Natural killer cell (primary cell): ENCODE data around the gene GATD1. TPM values are rescaled to one million over a fixed set of nuclear protein-coding genes. Genes with fewer than 3 reads are reported as not detected.

Source experiments
- ATAC-seq, 3 donors: fragments of 150-1000 bp in 2 of 3; fragments of 200-7000 bp in 1 of 3; cut with Tn5 transposase; 1 replicate in 1 of 3; 2 replicates in 2 of 3; pipeline ENCODE4 v1.10.0; 2021; ENCODE audit warnings: mild to moderate bottlenecking in 2 of 3, moderate library complexity in 2 of 3
- DNase-seq, 2 donors: peaks; one replicate each; pipeline versions ENCODE4 v3.0.0 to v3.0.0-alpha.2; 2013 to 2021; ENCODE audit warnings: mixed read lengths in 1 of 2
- H3K27ac ChIP-seq: one replicate; pipeline ENCODE4 v1.5.1; 2013; ENCODE audit warnings: mild to moderate bottlenecking, low read length
- H3K27me3 ChIP-seq: one replicate; pipeline ENCODE4 v1.6.1; 2013; ENCODE audit warnings: low read length; ENCODE audit not compliant: control insufficient read depth, insufficient read depth
- H3K36me3 ChIP-seq: one replicate; pipeline ENCODE4 v1.6.1; 2013; ENCODE audit warnings: low read length; ENCODE audit not compliant: control insufficient read depth, insufficient read depth
- H3K4me1 ChIP-seq: one replicate; pipeline ENCODE4 v1.6.1; 2013; ENCODE audit warnings: low read length; ENCODE audit not compliant: control insufficient read depth, insufficient read depth
- H3K4me3 ChIP-seq: one replicate; pipeline ENCODE4 v1.5.1; 2013; ENCODE audit warnings: low read length
- H3K9me3 ChIP-seq: one replicate; pipeline ENCODE4 v1.6.1; 2013; ENCODE audit warnings: low read length; ENCODE audit not compliant: control insufficient read depth, insufficient read depth
- H3K27ac Mint-ChIP-seq, 2 donors: one replicate each; pipeline ENCODE4 v1.8.0; 2022; ENCODE audit warnings: mild to moderate bottlenecking in 2 of 2, mixed read lengths in 2 of 2, moderate library complexity in 1 of 2
- H3K27me3 Mint-ChIP-seq, 2 donors: one replicate each; pipeline ENCODE4 v1.8.0; 2022; ENCODE audit warnings: low read depth in 2 of 2, mixed read lengths in 2 of 2
- H3K36me3 Mint-ChIP-seq: one replicate; pipeline ENCODE4 v1.8.0; 2022; ENCODE audit warnings: mixed read lengths
- H3K4me1 Mint-ChIP-seq, 2 donors: one replicate each; pipeline ENCODE4 v1.8.0; 2022; ENCODE audit warnings: mixed read lengths in 2 of 2
- H3K4me3 Mint-ChIP-seq: one replicate; pipeline ENCODE4 v1.8.0; 2022; ENCODE audit warnings: mild to moderate bottlenecking, moderate library complexity, mixed read lengths
- H3K9me3 Mint-ChIP-seq, 2 donors: one replicate each; pipeline ENCODE4 v1.8.0; 2022; ENCODE audit warnings: mixed read lengths in 2 of 2
- CTCF ChIP-seq: fragments of 200-600 bp; IDR thresholded peaks from one replicate; pipeline ENCODE4 v1.8.0; 2022; ENCODE audit warnings: antibody characterized with exemption
- WGBS: methylation state at CpG from one replicate; pipeline ENCODE4 v1.1.7; 2013; ENCODE audit warnings: missing lambda C conversion rate; ENCODE audit not compliant: insufficient coverage; 5-methylcytosine and 5-hydroxymethylcytosine counted together
- intact Hi-C: fragments of 100-400 bp; cut with micrococcal nuclease; formaldehyde crosslinking; loops from one replicate; pipeline ENCODE4 v1.14.2; 2022
- total RNA-seq, 4 donors: library from RNA; stranded (reverse); fragments of 120-200 nt in 1 of 4; gene quantifications; one replicate each; pipeline versions ENCODE4 v1.2.3 to v1.2.4, GENCODE V29; 2013 to 2022

The GATD1 gene
- total RNA-seq, 3 donors from 2014 or later (not counting 1 experiment from before 2014, with no cell fraction given): 40.4 to 43.1 (median 42.1) TPM

GRCh38 chr11:726278-727220, 50.7 kb downstream of the GATD1 start:
- no peak for TF ChIP-seq CTCF
- peak overlapping the region; percentile 18 for H3K4me3 ChIP-seq
- H3K9me3 ChIP-seq: no peaks in the 10 kb centered on the region
- H3K4me1 Mint-ChIP-seq: peaks cover 6 to 15% of the 10 kb centered on the region in 2 donors
- H3K36me3 ChIP-seq: no peaks in the 10 kb centered on the region
- DNase-seq: peak in 1 of 2 donors; percentile 77
- H3K4me3 Mint-ChIP-seq: peak overlapping the region; percentile 55
- 15% methylated on average over 61 of the region's 61 CpGs for WGBS
- H3K27me3 Mint-ChIP-seq: peaks cover 7 to 10% of the 10 kb centered on the region in 2 donors
- peak; percentile 52 to 60 (median 59) for ATAC-seq
- H3K27ac ChIP-seq: no peak overlapping the region
- H3K36me3 Mint-ChIP-seq: no peaks in the 10 kb centered on the region
- peak overlapping the region in 1 of 2 donors; percentile 66 for H3K27ac Mint-ChIP-seq
- H3K9me3 Mint-ChIP-seq: no peaks in the 10 kb centered on the region
- H3K4me1 ChIP-seq: peaks cover 46% of the 10 kb centered on the region
- peaks cover 11% of the 10 kb centered on the region for H3K27me3 ChIP-seq
- intact Hi-C loops: loop anchor here (10.0 kb wide), 2 partner anchors 72 to 112 kb away; partner anchors contain the start of gene IRF7

GRCh38 chr11:725624-726202, 51.6 kb downstream of the GATD1 start:
- Histone ChIP-seq H3K27ac (no peak overlapping the region), H3K36me3 (no peaks in the 10 kb centered on the region), H3K27me3 (peaks cover 18% of the 10 kb centered on the region), H3K4me3 (no peak overlapping the region), H3K9me3 (no peaks in the 10 kb centered on the region), H3K4me1 (peaks cover 54% of the 10 kb centered on the region)
- peaks cover 7 to 14% of the 10 kb centered on the region in 2 donors for H3K27me3 Mint-ChIP-seq
- peak overlapping the region; percentile 13 for H3K4me3 Mint-ChIP-seq
- intact Hi-C loops: loop anchor here (10.0 kb wide), 2 partner anchors 71 to 111 kb away; partner anchors contain the start of gene IRF7
- H3K27ac Mint-ChIP-seq: peak overlapping the region in 1 of 2 donors; percentile 42
- DNase-seq (peak in 1 of 2 donors; percentile 36), ATAC-seq (peak in 1 of 3 donors; percentile 4)
- 2% methylated on average over 48 of the region's 53 CpGs for WGBS
- H3K4me1 Mint-ChIP-seq: peaks cover 6 to 21% of the 10 kb centered on the region in 2 donors
- no peaks in the 10 kb centered on the region for H3K9me3 Mint-ChIP-seq
- no peak for TF ChIP-seq CTCF
- H3K36me3 Mint-ChIP-seq: no peaks in the 10 kb centered on the region

- no peak for TF ChIP-seq CTCF
- DNase-seq: peak in 1 of 2 donors; percentile 9
- Mint-ChIP-seq H3K27me3 (peaks cover 7 to 17% of the 10 kb centered on the region in 2 donors), H3K9me3 (no peaks in the 10 kb centered on the region), H3K36me3 (no peaks in the 10 kb centered on the region), H3K27ac (peak overlapping the region in 1 of 2 donors; percentile 42), H3K4me1 (peaks cover 6 to 21% of the 10 kb centered on the region in 2 donors), H3K4me3 (peak overlapping the region; percentile 42)
- no peak for ATAC-seq
- Histone ChIP-seq H3K9me3 (no peaks in the 10 kb centered on the region), H3K27ac (no peak overlapping the region), H3K27me3 (peaks cover 20% of the 10 kb centered on the region), H3K36me3 (no peaks in the 10 kb centered on the region), H3K4me3 (no peak overlapping the region), H3K4me1 (peaks cover 54% of the 10 kb centered on the region)
- intact Hi-C loops: loop anchor here (10.0 kb wide), 2 partner anchors 70 to 110 kb away; partner anchors contain the start of gene IRF7
- 83% methylated on average over 12 of the region's 18 CpGs for WGBS
Observed at GRCh38 chr11:724778-725386, 52.4 kb downstream of the GATD1 start.
